GM19239 (cell line): Measurements from ENCODE around the gene TPT1.
"Not testable (repeated sequence)": the region's sequence is repeated elsewhere in the genome, so short reads cannot be mapped to it uniquely, and the experiment has no call there.

ENCODE experiments used
- DNase-seq: peaks from one replicate; pipeline ENCODE4 v3.0.0; 2011; ENCODE audit warnings: low spot score; ENCODE audit not compliant: insufficient read length
- FAIRE-seq: peaks from 2 replicates; lab custom pipeline; 2011; peaks lifted over from hg19 to GRCh38; lab: Jason Lieb, UNC

Gene TPT1

DNA sequence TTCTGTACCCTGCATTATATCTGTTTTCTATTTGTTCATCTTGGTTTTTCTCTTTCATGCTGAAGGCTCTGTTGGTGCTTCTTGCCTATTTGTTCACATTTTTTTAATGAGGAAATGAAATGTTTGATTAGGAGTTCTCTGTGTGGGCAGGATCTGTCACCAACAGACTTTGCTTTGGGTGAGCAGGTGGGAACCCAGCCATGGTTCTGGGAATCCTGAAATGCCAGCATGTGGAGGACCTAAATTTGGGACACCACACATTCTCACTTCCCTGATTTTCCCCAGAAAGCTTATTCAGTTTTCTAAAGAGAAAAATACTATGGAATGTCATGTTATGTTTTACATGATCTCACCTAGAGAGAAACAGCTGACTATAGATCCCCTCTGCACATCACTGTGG, 34.0 kb downstream of the TPT1 start:
- DNase-seq = no peak
- FAIRE-seq = no peak

DNA sequence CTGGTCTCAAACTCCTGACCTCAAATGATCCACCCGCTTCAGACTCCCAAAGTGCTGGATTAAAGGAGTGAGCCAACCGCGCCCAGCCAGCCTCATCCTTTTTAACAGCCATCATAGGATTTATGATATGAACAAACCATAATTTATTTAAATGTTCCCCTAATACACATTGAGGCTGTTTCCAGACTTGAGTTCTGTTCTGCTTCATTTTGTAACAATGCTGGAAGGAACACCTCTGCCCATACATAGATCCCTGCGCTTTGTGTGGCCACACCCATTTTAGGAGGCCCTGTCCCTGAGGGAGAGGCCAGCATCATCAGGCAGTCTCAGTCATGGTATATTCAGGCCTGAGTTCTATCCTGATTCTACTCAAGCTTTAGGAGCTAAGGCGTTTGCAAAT, 35.9 kb downstream of the TPT1 start:
- no peak for DNase-seq
- no peak for FAIRE-seq

DNA sequence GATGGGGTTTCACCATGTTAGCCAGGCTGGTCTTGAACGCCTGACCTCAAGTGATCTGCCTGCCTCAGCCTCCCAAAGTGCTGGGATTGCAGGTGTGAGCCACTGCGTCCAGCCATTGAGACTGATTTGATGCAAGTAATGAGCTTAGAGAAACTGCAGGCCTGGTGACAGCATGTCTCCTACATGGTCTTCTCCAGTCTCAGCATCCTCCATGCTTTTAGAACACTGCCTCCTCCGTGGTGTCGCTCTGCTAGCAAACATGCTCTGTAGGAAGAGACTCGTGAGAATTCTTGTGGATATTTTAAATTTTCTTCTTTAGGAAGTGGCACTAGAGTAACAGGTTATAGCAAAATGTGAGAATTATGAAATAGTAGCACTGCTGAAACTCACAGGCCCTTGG, 37.1 kb downstream of the TPT1 start:
- DNase-seq = no peak
- no peak for FAIRE-seq

DNA sequence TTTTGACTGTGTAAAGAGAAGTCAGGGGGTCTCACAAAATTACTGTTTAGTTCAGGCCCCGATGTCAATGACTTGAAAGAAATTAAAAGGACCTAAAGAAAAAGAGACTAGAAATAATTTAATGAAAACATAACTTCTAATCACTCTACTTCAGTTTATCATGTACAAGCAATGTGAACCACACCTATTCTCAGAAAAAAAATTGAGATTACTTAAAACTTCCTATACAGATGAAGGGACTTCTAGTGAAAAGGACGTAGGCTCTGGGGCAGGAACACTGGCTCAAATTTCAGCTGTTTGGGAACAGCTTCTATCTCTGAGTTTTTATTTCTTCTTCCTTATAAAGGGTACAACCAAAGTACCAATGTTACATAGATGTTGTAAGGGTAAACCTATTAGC, 38.0 kb downstream of the TPT1 start:
- DNase-seq = no peak
- no peak for FAIRE-seq

DNA sequence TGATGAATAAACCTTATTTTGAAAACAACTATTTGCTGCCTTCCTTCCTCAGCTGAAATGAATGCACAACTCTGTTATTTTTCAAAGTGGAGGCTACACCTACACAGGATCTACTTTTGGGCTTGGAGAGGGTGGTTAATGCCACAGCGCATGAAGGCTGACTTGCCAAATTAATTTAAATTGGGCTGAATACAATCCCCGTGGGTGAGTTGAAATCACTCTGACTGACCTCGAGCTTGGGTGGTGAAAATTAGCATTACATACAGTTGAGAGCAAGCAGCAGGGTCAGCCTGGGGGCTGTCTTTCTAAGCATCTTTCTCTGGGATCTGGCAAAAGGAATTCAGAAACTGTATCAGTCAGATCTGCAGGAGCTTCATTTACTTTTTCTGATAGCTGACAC, 38.5 kb downstream of the TPT1 start:
- DNase-seq (no peak), FAIRE-seq (no peak)

DNA sequence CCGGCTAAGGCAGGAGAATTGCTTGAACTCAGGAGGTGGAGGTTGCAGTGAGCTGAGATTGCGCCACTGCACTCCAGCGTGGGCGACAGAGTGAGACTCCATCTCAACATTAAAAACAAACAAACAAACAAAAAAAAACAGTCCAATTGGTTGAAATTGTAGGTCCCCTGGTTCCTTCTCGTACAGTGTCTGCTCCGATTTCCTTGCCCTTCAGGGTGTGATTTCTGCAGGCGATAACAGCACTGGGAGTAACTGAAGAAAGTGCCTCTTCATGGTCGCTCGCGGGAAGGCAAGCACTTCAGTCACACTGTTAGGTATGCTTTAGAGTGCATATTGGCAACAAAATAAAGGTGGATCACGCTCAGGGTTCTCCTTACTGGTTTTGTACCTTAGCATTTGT, 39.7 kb downstream of the TPT1 start:
- DNase-seq = no peak
- FAIRE-seq = no peak

DNA sequence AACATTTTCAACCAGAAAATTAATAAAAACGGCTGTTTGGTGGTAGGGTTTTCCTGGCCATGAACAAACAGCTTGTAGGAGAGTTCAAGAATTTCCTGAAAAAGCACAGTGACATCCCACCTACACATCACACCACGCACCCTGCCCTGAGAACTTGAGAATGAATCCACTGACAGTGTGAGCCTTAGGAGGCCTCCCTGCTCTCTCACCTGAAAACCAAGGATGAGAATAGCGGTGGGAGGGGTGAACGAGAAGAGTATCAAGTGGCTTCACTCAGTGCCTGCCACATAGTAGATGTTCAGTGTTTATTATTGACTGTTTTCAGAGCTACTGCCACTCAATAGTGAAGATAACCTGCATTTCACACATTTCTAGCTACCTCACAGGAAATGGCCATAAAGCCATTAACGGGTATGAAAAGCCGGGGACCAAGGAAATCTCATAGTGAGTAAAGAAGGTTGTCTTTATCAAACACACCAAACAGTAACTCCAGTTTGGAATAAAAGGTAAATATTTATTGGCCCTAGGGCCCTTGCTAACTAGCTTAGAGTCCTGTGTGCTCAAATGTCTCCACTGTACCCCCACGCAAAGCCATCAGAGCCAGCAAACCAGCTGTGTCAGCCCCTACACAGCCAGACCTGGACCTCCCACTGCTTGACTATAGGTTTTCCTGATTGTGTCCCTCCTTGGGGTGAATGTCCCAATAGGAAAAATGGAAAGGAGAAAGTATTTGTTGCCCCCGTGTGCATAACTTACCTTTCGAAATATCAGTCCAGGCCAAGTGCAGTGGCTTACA, 40.6 kb downstream of the TPT1 start:
- no peak for DNase-seq
- no peak for FAIRE-seq

DNA sequence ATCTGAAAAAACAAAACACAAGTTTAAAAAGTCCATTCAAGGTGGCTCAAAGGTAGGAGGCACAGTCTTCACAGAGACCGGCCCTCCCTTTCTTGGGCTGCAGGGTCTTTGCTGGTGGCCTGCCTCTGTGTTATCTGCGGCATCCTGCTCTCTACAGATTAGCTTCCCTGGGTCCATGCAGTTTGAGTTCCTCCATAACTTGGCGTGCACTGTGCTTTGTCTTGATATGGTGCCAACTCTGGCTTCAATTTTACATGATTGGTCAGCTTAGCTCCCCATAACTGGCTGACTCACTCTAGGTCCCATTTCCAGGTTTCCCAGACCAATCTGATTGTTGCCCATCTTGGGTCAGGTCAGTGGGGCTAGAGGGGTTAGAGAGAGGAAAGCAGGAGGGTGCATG, 41.8 kb downstream of the TPT1 start:
- no peak for DNase-seq
- no peak for FAIRE-seq

DNA sequence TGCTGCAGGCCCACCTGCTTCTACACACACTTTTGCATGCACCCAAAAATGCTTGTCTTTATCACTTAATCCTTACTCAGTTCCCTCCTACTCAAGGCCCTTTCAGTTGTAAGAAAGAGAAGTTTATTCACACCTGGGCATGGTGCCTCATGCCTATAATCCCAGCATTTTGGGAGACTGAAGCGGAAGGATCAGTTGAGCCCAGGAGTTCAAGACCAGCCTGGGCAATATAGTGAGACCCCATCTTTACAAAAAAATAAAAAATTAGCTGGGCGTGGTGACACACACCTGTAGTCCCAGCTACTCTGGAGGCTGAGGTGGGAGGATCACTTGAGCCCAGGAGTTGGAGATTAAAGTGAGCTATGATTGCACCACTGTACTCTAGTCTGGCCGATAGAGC, 42.4 kb downstream of the TPT1 start:
- FAIRE-seq = not testable (repeated sequence)

DNA sequence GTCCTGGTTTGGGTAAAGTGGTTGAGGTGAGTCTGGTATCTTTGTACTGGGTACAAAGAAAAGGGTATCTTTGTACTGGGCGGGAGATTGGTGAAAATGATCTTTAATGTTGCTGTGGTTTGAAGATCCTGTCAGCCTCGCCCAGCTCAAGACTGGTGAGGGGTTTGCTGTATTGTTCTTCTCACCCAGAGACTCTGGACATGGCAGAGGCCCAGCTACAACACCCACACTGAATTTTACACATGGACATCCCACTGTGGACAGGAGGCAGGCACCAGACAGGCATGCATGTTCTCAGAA, 42.8 kb downstream of the TPT1 start:
- no peak for FAIRE-seq
- DNase-seq = no peak

More for the DNA sequence above, 42.4 kb downstream of the TPT1 start:
- not testable (repeated sequence) for DNase-seq

DNA sequence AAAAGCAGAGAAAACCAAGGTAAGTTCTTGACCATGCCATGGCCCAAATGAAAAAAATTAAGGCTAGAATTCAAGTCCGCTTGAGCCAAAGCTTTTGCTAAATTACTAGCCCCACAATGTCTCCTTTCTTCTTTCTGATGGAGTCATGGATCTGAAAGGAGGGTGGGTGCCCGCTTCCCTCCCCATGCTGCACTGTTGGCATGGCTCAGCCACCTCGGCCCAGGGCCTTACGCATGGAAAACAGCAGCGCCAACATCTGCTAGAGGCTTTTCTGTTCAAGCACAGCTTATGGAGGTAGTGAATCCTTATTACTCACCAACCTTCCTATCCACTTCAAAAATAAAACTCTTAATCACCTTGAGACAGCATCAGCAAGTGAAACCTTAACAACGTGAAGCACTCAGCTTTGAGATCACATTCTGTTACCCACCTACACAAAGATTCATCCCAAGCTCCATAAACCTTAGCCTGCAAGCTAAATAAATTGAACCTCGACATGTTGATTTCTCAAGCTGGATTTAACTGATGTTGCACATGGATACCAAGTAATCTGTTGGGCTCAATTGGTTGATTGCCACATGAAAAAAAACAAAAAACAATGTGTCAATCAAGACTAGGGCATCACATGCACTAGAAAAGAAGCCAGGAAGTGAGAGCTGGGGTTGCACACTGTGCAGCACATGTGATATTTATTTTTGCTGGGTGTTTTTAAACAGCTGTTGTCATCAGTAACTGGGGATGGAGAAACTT, 43.4 kb downstream of the TPT1 start:
- no peak for DNase-seq
- no peak for FAIRE-seq

DNA sequence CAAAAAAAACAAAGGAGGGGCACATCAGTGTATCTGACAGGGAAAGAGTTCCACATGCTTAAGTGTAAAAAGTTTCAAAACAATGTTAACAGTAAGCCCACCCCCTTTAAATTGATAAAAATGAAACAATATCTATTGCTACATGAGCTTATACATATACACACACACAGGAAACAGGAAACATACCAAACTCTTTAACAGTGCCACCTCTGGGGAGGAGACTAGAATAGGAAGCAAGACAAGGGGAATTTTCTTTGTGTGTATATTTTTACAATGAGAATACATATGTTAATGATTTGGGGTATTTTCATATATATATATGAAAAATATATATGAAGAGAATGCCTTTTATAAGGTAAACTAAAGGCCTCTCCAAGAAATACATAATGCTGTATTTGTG, 44.7 kb downstream of the TPT1 start:
- no peak for DNase-seq

DNA sequence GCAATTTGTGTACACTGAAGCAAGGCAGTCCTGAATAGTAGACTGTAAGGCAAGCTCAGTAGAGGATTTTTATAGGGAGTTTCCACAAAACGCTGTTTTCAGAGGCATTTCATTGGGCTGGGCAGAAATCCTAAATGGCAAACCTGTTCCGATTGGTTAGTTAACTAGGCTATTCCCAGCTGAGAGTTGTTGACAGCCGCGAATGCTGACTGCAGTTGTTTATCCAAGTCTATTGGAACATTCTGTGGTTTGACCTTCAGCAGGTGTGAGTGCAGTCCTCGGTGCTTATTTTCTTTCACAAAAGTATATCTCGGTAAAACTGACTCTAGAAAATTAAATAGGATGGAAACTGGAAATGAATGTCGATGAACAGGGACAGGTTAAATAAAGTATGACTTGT, 45.4 kb downstream of the TPT1 start:
- DNase-seq = no peak
- no peak for FAIRE-seq

More for the DNA sequence above, 44.7 kb downstream of the TPT1 start:
- no peak for FAIRE-seq

DNA sequence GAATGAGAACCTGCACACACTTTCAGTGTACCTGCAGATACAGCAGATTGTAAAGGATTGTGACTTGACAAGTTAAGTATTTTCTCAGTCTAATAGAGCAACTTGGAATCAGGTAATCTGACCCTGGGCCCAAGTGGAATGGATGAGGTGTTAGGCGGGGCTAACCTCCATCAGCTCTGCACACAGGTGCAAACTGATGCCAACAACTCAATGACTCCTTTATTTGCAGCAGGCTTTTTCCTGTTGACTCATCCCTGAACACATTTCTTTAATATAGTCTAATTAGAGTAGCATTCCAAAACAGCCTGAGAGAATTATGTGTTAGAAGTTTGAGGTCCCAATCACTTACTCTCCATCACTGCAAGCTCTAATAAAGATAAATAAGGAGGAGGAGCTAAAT, 48.8 kb downstream of the TPT1 start:
- no peak for FAIRE-seq
- DNase-seq = no peak

DNA sequence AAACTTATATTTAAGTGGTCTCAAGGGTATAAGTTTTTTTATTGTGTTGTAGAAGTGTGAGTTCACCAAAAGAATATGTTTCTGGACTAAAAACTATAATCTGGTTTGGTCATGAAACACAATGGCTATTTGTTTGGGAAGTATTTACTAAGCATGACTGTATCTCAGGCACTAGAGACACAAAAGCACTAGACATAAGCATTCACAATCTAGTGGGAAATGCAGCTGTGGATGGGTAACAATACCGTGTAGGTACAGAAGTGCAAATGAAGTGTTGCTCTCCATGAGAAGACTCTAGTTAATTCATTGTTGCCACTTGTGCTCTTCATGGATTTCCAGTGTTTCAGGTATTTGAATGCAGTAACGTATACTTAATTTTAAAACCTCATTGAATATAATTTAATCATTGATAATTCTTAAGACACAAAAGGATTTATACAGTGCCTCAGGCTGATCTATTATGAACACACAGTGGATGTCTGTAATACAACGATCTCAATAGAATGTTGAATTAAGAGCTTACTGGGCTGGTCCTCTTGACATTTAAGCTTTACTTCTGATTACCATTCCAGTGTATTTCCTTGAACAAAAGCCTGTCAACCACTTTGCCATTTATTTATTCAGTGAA, 50.9 kb downstream of the TPT1 start:
- no peak for FAIRE-seq
- DNase-seq = no peak
